D721Med (cell line): Measurements from ENCODE around the gene PNMA1.

Experiments
- DNase-seq: peaks from one replicate; pipeline ENCODE4 v3.0.0; 2011; ENCODE audit warnings: low spot score; ENCODE audit not compliant: insufficient read length
- FAIRE-seq: peaks from 2 replicates; lab custom pipeline; 2011; peaks lifted over from hg19 to GRCh38; lab: Jason Lieb, UNC
- CTCF ChIP-seq: IDR thresholded peaks from 2 replicates; pipeline ENCODE4 v1.5.1; 2012; ENCODE audit warnings: mild to moderate bottlenecking, control low read depth; ENCODE audit not compliant: insufficient read depth; ENCODE audit errors: missing control alignments

PNMA1 gene

GRCh38 chr14:73744874-73745529, 30.8 kb upstream of the PNMA1 start:
- no peak for TF ChIP-seq CTCF
- no peak for FAIRE-seq
- no peak for DNase-seq

- no peak for TF ChIP-seq CTCF
- no peak for FAIRE-seq
- no peak for DNase-seq
Observed at GRCh38 chr14:73744175-73744867, 30.1 kb upstream of the PNMA1 start.

- DNase-seq, result no peak
- FAIRE-seq, result no peak
- no peak for TF ChIP-seq CTCF
Observed at GRCh38 chr14:73743431-73743931, 29.3 kb upstream of the PNMA1 start.

- FAIRE-seq, result no peak
- no peak for TF ChIP-seq CTCF
- DNase-seq, result no peak
Observed at GRCh38 chr14:73742520-73743238, 28.5 kb upstream of the PNMA1 start.

- no peak for FAIRE-seq
- no peak for TF ChIP-seq CTCF
- DNase-seq, result no peak
Observed at GRCh38 chr14:73741876-73742519, 27.8 kb upstream of the PNMA1 start.

GRCh38 chr14:73741386-73741875, 27.2 kb upstream of the PNMA1 start:
- DNase-seq, result no peak

More at GRCh38 chr14:73741386-73741875, 27.2 kb upstream of the PNMA1 start:
- no peak for TF ChIP-seq CTCF
- no peak for FAIRE-seq
